Measurements from ENCODE around the gene THOC7.

THOC7 gene

GRCh38 chr3:63863150-63864007 lies at the start of gene THOC7, which contains the start of gene ATXN7:
Gene THOC7 (minus strand): TSS chr3:63863805. CDS start chr3:63863790, 15 bp downstream.
Gene ATXN7 (plus strand): TSS chr3:63863867. CDS start chr3:63912599, 48,732 bp downstream.
- DNase-seq (ENCODE audit: low read depth): peak; percentile 52

- DNase-seq (ENCODE audit: low read depth): peak; percentile 32
Measured at GRCh38 chr3:63912768-63913588, 49.4 kb upstream of the THOC7 start.

GRCh38 chr3:63911873-63912767 lies 48.5 kb upstream of the THOC7 start, which contains the start of gene SCAANT1:
Gene SCAANT1 (minus strand): TSS chr3:63912383.
- peak; percentile 77 for DNase-seq (ENCODE audit: low read depth)

GRCh38 chr3:63911509-63911872 lies 47.9 kb upstream of the THOC7 start:
- no peak for DNase-seq (ENCODE audit: low read depth)

- no peak for DNase-seq (ENCODE audit: low read depth)
Measured at GRCh38 chr3:63910891-63911290, 47.3 kb upstream of the THOC7 start.

- no peak for DNase-seq (ENCODE audit: low read depth)
Measured at GRCh38 chr3:63910001-63910400, 46.4 kb upstream of the THOC7 start.

GRCh38 chr3:63909431-63909830 lies 45.8 kb upstream of the THOC7 start:
- no peak for DNase-seq (ENCODE audit: low read depth)

- DNase-seq (ENCODE audit: low read depth): no peak
Measured at GRCh38 chr3:63908776-63909175, 45.2 kb upstream of the THOC7 start.

GRCh38 chr3:63908081-63908736 lies 44.6 kb upstream of the THOC7 start:
- DNase-seq (ENCODE audit: low read depth): no peak

- no peak for DNase-seq (ENCODE audit: low read depth)
Measured at GRCh38 chr3:63905731-63906620, 42.4 kb upstream of the THOC7 start.

- DNase-seq (ENCODE audit: low read depth): no peak
Measured at GRCh38 chr3:63900459-63900858, 36.9 kb upstream of the THOC7 start.

- DNase-seq (ENCODE audit: low read depth): no peak
Measured at GRCh38 chr3:63900010-63900409, 36.4 kb upstream of the THOC7 start.

GRCh38 chr3:63896332-63897030 lies 32.9 kb upstream of the THOC7 start:
- no peak for DNase-seq (ENCODE audit: low read depth)

GRCh38 chr3:63895422-63896189 lies 32.0 kb upstream of the THOC7 start:
- DNase-seq (ENCODE audit: low read depth): no peak

GRCh38 chr3:63892773-63893352 lies 29.3 kb upstream of the THOC7 start:
- DNase-seq (ENCODE audit: low read depth): no peak

GRCh38 chr3:63891518-63891917 lies 27.9 kb upstream of the THOC7 start:
- no peak for DNase-seq (ENCODE audit: low read depth)

- no peak for DNase-seq (ENCODE audit: low read depth)
Measured at GRCh38 chr3:63886858-63887257, 23.3 kb upstream of the THOC7 start.

- no peak for DNase-seq (ENCODE audit: low read depth)
Measured at GRCh38 chr3:63880653-63881052, 17.0 kb upstream of the THOC7 start.
